ENCODE measurements around the gene CIAPIN1. TPM values are rescaled to one million over a fixed set of nuclear protein-coding genes. Genes with fewer than 3 reads are reported as not detected.

Gene CIAPIN1
- total RNA-seq, 3 donors from 2014 or later: 43.2 to 63.7 (median 53.8) TPM

GRCh38 chr16:57389087-57389468 lies 58.1 kb downstream of the CIAPIN1 start:
- H3K36me3 ChIP-seq (ENCODE audit: low read depth): no peaks in the 10 kb centered on the region
- no peaks in the 10 kb centered on the region for H3K9me3 ChIP-seq
- intact Hi-C loops (cut with DNase I, micrococcal nuclease): no loop called here
- ATAC-seq: no peak
- TF ChIP-seq CTCF (IDR thresholded peaks at IDR 0.05): no peak
- no peak for DNase-seq
- no peak overlapping the region for H3K4me3 ChIP-seq
- H3K4me1 ChIP-seq (ENCODE audit: low read depth): peaks cover 7% of the 10 kb centered on the region

GRCh38 chr16:57388359-57389086 lies 58.7 kb downstream of the CIAPIN1 start:
- no peak for TF ChIP-seq CTCF (IDR thresholded peaks at IDR 0.05)
- H3K9me3 ChIP-seq: no peaks in the 10 kb centered on the region
- H3K36me3 ChIP-seq (ENCODE audit: low read depth): no peaks in the 10 kb centered on the region
- H3K4me3 ChIP-seq: no peak overlapping the region
- H3K4me1 ChIP-seq (ENCODE audit: low read depth): peaks cover 12% of the 10 kb centered on the region
- ATAC-seq (peak; percentile 74), DNase-seq (peak in 1 of 3 donors; percentile 38)
- intact Hi-C loops (cut with DNase I, micrococcal nuclease): no loop called here

GRCh38 chr16:57387598-57388354 lies 59.4 kb downstream of the CIAPIN1 start:
- H3K9me3 ChIP-seq: no peaks in the 10 kb centered on the region
- intact Hi-C loops (cut with DNase I, micrococcal nuclease): no loop called here
- peaks cover 12% of the 10 kb centered on the region for H3K4me1 ChIP-seq (ENCODE audit: low read depth)
- ATAC-seq (peak; percentile 28), DNase-seq (no peak)
- H3K4me3 ChIP-seq: no peak overlapping the region
- no peaks in the 10 kb centered on the region for H3K36me3 ChIP-seq (ENCODE audit: low read depth)
- TF ChIP-seq CTCF (IDR thresholded peaks at IDR 0.05): no peak

- ATAC-seq (no peak), DNase-seq (no peak)
- TF ChIP-seq CTCF (IDR thresholded peaks at IDR 0.05): no peak
- H3K9me3 ChIP-seq: no peaks in the 10 kb centered on the region
- peaks cover 12% of the 10 kb centered on the region for H3K4me1 ChIP-seq (ENCODE audit: low read depth)
- intact Hi-C loops (cut with DNase I, micrococcal nuclease): no loop called here
- no peaks in the 10 kb centered on the region for H3K36me3 ChIP-seq (ENCODE audit: low read depth)
- no peak overlapping the region for H3K4me3 ChIP-seq
These were observed 60.7 kb downstream of the CIAPIN1 start for GRCh38 chr16:57386381-57386951.

- H3K9me3 ChIP-seq: no peaks in the 10 kb centered on the region
- H3K4me3 ChIP-seq: no peak overlapping the region
- peaks cover 12% of the 10 kb centered on the region for H3K4me1 ChIP-seq (ENCODE audit: low read depth)
- no peak for DNase-seq
- intact Hi-C loops (cut with DNase I, micrococcal nuclease): no loop called here
- TF ChIP-seq CTCF (IDR thresholded peaks at IDR 0.05): no peak
- no peak for ATAC-seq
- H3K36me3 ChIP-seq (ENCODE audit: low read depth): no peaks in the 10 kb centered on the region
These were observed 62.1 kb downstream of the CIAPIN1 start for GRCh38 chr16:57385083-57385482.

Measured in mucosa of descending colon (tissue), 3 donors.